HFFc6 (cell line): ENCODE data around the gene CREB5. TPM values are rescaled to one million over a fixed set of nuclear protein-coding genes. Genes with fewer than 3 reads are reported as not detected.

Experiments
- DNase-seq: peaks from one replicate; pipeline ENCODE4 v3.0.0-alpha.2; 2018
- H3K27ac Mint-ChIP-seq: 2 replicates; pipeline ENCODE4 v1.8.0; 2020; ENCODE audit warnings: mild to moderate bottlenecking, mixed read lengths
- H3K27me3 Mint-ChIP-seq: 2 replicates; pipeline ENCODE4 v1.8.0; 2021; ENCODE audit warnings: mild to moderate bottlenecking, moderate library complexity, mixed read lengths; ENCODE audit not compliant: insufficient read depth
- H3K36me3 Mint-ChIP-seq: 2 replicates; pipeline ENCODE4 v1.8.0; 2021; ENCODE audit warnings: low read depth, mixed read lengths
- H3K4me1 Mint-ChIP-seq: 2 replicates; pipeline ENCODE4 v1.8.0; 2020; ENCODE audit warnings: low read depth, mixed read lengths
- H3K4me3 Mint-ChIP-seq: 2 replicates; pipeline ENCODE4 v1.8.0; 2020; ENCODE audit warnings: mild to moderate bottlenecking, moderate library complexity, mixed read lengths
- H3K9me3 Mint-ChIP-seq: 2 replicates; pipeline ENCODE4 v1.8.0; 2020; ENCODE audit warnings: mild to moderate bottlenecking, mixed read lengths
- CTCF ChIP-seq: fragments of 200-600 bp; sonication (generic); IDR thresholded peaks from 2 replicates; pipeline ENCODE4 v1.5.0; 2021; ENCODE audit warnings: antibody characterized with exemption, mild to moderate bottlenecking
- total RNA-seq, 6 experiments: library from RNA; stranded (reverse); fragmentation: NEBNext Ultra II Directional; extraction: Animal tissue kit (Norgen Biotek cat#: 25700); gene quantifications; 2 replicates in 1 of 6; 3 replicates in 5 of 6; pipeline ENCODE4 v1.2.3, GENCODE V29; 2021

The CREB5 gene
- total RNA-seq, 6 experiments from 2014 or later: 0.60 to 0.90 (median 0.79) TPM

- H3K4me1 Mint-ChIP-seq: peaks cover 44% of the 10 kb centered on the region
- H3K27me3 Mint-ChIP-seq: peaks cover 7% of the 10 kb centered on the region
- DNase-seq: no peak
- no peaks in the 10 kb centered on the region for H3K36me3 Mint-ChIP-seq
- peaks cover 4% of the 10 kb centered on the region; the same call in 1 of the 2 replicates for H3K9me3 Mint-ChIP-seq
- no peak overlapping the region for H3K4me3 Mint-ChIP-seq
- no peak for TF ChIP-seq CTCF
- no peak overlapping the region; the same call in 1 of the 2 replicates for H3K27ac Mint-ChIP-seq
Measured at GRCh38 chr7:28858895-28859294, 446.6 kb downstream of the CREB5 start.

GRCh38 chr7:28861825-28862224 lies 449.5 kb downstream of the CREB5 start:
- no peak for TF ChIP-seq CTCF
- Mint-ChIP-seq H3K36me3 (no peaks in the 10 kb centered on the region), H3K9me3 (peaks cover 3% of the 10 kb centered on the region; the same call in 1 of the 2 replicates), H3K27me3 (peaks cover 3% of the 10 kb centered on the region), H3K27ac (no peak overlapping the region), H3K4me1 (peaks cover 41% of the 10 kb centered on the region), H3K4me3 (no peak overlapping the region)
- DNase-seq: no peak

- Mint-ChIP-seq H3K36me3 (no peaks in the 10 kb centered on the region), H3K4me1 (peaks cover 37% of the 10 kb centered on the region), H3K4me3 (no peak overlapping the region), H3K9me3 (no peaks in the 10 kb centered on the region), H3K27me3 (peaks cover 3% of the 10 kb centered on the region), H3K27ac (no peak overlapping the region)
- TF ChIP-seq CTCF: no peak
- DNase-seq: no peak
Measured at GRCh38 chr7:28862595-28863272, 450.4 kb downstream of the CREB5 start.

GRCh38 chr7:28865601-28866144 lies 453.4 kb downstream of the CREB5 start:
- peaks cover 3% of the 10 kb centered on the region; the same call in 1 of the 2 replicates for H3K27me3 Mint-ChIP-seq
- H3K4me3 Mint-ChIP-seq: no peak overlapping the region
- H3K9me3 Mint-ChIP-seq: no peaks in the 10 kb centered on the region
- H3K4me1 Mint-ChIP-seq: peaks cover 21% of the 10 kb centered on the region; the same call in 1 of the 2 replicates
- TF ChIP-seq CTCF: no peak
- H3K36me3 Mint-ChIP-seq: no peaks in the 10 kb centered on the region
- DNase-seq: peak; percentile 56
- H3K27ac Mint-ChIP-seq: peak overlapping the region; percentile 25; the same call in 1 of the 2 replicates

GRCh38 chr7:28868712-28869111 lies 456.4 kb downstream of the CREB5 start:
- Mint-ChIP-seq H3K27ac (no peak overlapping the region), H3K4me3 (no peak overlapping the region), H3K9me3 (no peaks in the 10 kb centered on the region), H3K4me1 (peaks cover 21% of the 10 kb centered on the region; the same call in 1 of the 2 replicates), H3K36me3 (no peaks in the 10 kb centered on the region), H3K27me3 (no peaks in the 10 kb centered on the region)
- TF ChIP-seq CTCF: no peak
- DNase-seq: no peak
